ENCODE data around the gene S100A10. TPM values are rescaled to one million over a fixed set of nuclear protein-coding genes. Genes with fewer than 3 reads are reported as not detected.

The S100A10 gene
- total RNA-seq, 1 experiment from 2014 or later: 1,694 TPM

- H3K4me1 Mint-ChIP-seq (ENCODE audit: insufficient read depth, unreplicated experiment): peaks cover 73% of the 10 kb centered on the region
- H3K27ac Mint-ChIP-seq (ENCODE audit: low read depth, unreplicated experiment): peak overlapping the region; percentile 96
Observed at GRCh38 chr1:151988405-151988923, 5.2 kb downstream of the S100A10 start.

DNA sequence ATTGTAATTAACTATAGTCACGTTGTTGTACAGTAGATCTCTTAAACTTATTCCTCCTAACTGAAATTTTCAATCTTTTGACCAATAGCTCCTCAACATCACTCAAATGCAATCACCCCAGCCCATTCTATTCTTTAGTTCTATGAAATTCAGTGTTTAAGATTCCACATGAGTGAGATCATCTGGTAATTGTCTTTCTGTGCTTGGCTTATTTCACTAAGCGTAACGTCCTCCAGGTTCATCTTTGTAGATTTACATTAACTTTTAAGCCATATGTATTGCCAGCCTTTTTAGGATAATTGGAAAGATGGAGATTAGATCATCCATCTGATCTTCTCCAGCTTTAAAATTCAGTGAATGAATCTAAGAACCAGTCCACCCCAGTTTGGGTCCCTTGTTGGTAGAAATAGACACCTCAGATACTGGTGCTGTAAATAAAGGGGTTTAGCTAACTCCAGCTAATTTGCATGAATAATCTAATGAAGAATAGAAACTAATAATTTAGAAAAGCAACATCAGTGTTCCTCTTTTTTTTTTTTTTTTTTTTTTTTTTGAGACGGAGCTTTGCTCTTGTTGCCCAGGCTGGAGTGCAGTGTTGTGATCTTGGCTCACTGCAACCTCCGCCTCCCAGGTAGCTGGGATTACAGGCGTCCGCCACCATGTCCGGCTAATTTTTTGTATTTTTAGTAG, 7.0 kb downstream of the S100A10 start:
- H3K4me3 Mint-ChIP-seq (ENCODE audit: unreplicated experiment): no peak overlapping the region
- DNase-seq (ENCODE audit: unreplicated experiment): no peak
- no peaks in the 10 kb centered on the region for H3K9me3 Mint-ChIP-seq (ENCODE audit: unreplicated experiment)
- ChIA-PET POLR2A (interaction anchor here (0.6 to 21.0 kb wide), 10 partner anchors 8 to 657 kb away, joined by 3 to 1089 read pairs (median 35); partner anchors contain the start of gene THEM4), CTCF (interaction anchor here (0.5 to 23.4 kb wide), 6 partner anchors 10 to 432 kb away, joined by 3 to 543 read pairs (median 40); no protein-coding TSS in a partner anchor)
- peak overlapping the region; percentile 14 for H3K27ac Mint-ChIP-seq (ENCODE audit: low read depth, unreplicated experiment)
- BruUV-seq (replicated peaks): no TSS peak
- H3K4me1 Mint-ChIP-seq (ENCODE audit: insufficient read depth, unreplicated experiment): peaks cover 74% of the 10 kb centered on the region
- peaks cover 81% of the 10 kb centered on the region for H3K36me3 Mint-ChIP-seq (ENCODE audit: insufficient read depth, unreplicated experiment)
- no peak for TF ChIP-seq CTCF (IDR thresholded peaks at IDR 0.05; ENCODE audit: unreplicated experiment)
- no peaks in the 10 kb centered on the region for H3K27me3 Mint-ChIP-seq (ENCODE audit: insufficient read depth, unreplicated experiment)
- intact Hi-C loops (cut with micrococcal nuclease): no loop called here

More at GRCh38 chr1:151988405-151988923, 5.2 kb downstream of the S100A10 start:
- DNase-seq (ENCODE audit: unreplicated experiment): peak; percentile 97
- Mint-ChIP-seq H3K9me3 (ENCODE audit: unreplicated experiment) (no peaks in the 10 kb centered on the region), H3K27me3 (ENCODE audit: insufficient read depth, unreplicated experiment) (no peaks in the 10 kb centered on the region), H3K4me3 (ENCODE audit: unreplicated experiment) (peak overlapping the region; percentile 89), H3K36me3 (ENCODE audit: insufficient read depth, unreplicated experiment) (peaks cover 74% of the 10 kb centered on the region)
- no TSS peak for BruUV-seq (replicated peaks)
- ChIA-PET POLR2A (interaction anchor here (0.6 to 21.0 kb wide), 20 partner anchors 12 to 1579 kb away, joined by 3 to 1089 read pairs (median 7); partner anchors contain the start of genes CGN, S100A11 and THEM4), CTCF (interaction anchor here (0.9 to 23.4 kb wide), 10 partner anchors 8 to 470 kb away, joined by 3 to 543 read pairs (median 6); no protein-coding TSS in a partner anchor)
- no peak for TF ChIP-seq CTCF (IDR thresholded peaks at IDR 0.05; ENCODE audit: unreplicated experiment)
- intact Hi-C loops (cut with micrococcal nuclease): loop anchor here (1.0 kb wide), 1 partner anchor 8 kb away; no protein-coding TSS in a partner anchor

DNA sequence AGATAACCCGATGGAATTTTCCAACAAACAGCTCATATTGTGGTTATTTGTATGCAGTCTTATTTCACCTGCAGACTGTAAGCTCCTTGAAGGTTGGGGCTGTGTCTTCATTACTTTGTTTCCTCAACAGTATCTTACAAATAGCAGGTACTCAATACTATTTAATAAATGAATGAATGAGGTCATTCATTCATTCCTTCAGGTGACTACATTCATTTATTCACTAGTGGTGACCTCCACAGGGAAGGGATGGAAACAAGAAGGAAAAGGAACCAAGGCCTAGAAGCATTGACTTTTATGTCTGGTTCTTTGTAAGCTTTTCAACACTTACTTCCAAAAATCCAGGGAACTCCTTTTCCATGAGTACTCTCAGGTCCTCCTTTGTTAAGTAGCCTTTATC, 7.9 kb downstream of the S100A10 start:
- no TSS peak for BruUV-seq (replicated peaks)
- ChIA-PET POLR2A (interaction anchor here (1.1 to 21.0 kb wide), 7 partner anchors 9 to 62 kb away, joined by 3 to 1089 read pairs (median 193); no protein-coding TSS in a partner anchor), CTCF (interaction anchor here (1.7 to 23.4 kb wide), 4 partner anchors 9 to 18 kb away, joined by 5 to 543 read pairs (median 92); no protein-coding TSS in a partner anchor)
- Mint-ChIP-seq H3K4me3 (ENCODE audit: unreplicated experiment) (no peak overlapping the region), H3K36me3 (ENCODE audit: insufficient read depth, unreplicated experiment) (peaks cover 82% of the 10 kb centered on the region), H3K9me3 (ENCODE audit: unreplicated experiment) (no peaks in the 10 kb centered on the region), H3K27me3 (ENCODE audit: insufficient read depth, unreplicated experiment) (no peaks in the 10 kb centered on the region), H3K4me1 (ENCODE audit: insufficient read depth, unreplicated experiment) (peaks cover 74% of the 10 kb centered on the region), H3K27ac (ENCODE audit: low read depth, unreplicated experiment) (no peak overlapping the region)
- TF ChIP-seq CTCF (IDR thresholded peaks at IDR 0.05; ENCODE audit: unreplicated experiment): no peak
- no peak for DNase-seq (ENCODE audit: unreplicated experiment)
- intact Hi-C loops (cut with micrococcal nuclease): no loop called here

DNA sequence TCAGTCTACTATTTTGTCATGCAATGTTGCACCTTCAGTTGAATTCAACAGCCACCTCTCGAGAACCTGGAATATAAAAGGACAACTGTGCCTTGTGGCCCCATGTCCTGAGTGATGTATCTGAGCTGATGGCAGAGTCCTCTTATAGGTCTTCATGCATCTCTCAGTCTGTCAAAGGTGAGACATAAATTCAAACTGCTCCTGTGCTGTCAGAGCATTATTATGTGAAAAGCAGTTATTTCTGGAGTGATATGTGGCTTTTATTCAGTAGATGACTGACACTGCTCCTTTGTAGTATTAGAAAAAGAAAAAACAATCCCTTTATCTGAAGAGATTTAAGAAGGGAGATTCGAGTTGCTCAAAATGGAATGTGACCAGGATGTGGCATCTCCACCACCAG, 8.4 kb downstream of the S100A10 start:
- no peak overlapping the region for H3K4me3 Mint-ChIP-seq (ENCODE audit: unreplicated experiment)
- peak overlapping the region; percentile 51 for H3K27ac Mint-ChIP-seq (ENCODE audit: low read depth, unreplicated experiment)
- peaks cover 83% of the 10 kb centered on the region for H3K36me3 Mint-ChIP-seq (ENCODE audit: insufficient read depth, unreplicated experiment)
- DNase-seq (ENCODE audit: unreplicated experiment): no peak
- H3K27me3 Mint-ChIP-seq (ENCODE audit: insufficient read depth, unreplicated experiment): no peaks in the 10 kb centered on the region
- no peak for TF ChIP-seq CTCF (IDR thresholded peaks at IDR 0.05; ENCODE audit: unreplicated experiment)
- peaks cover 74% of the 10 kb centered on the region for H3K4me1 Mint-ChIP-seq (ENCODE audit: insufficient read depth, unreplicated experiment)
- BruUV-seq (replicated peaks): no TSS peak
- no peaks in the 10 kb centered on the region for H3K9me3 Mint-ChIP-seq (ENCODE audit: unreplicated experiment)
- ChIA-PET CTCF (interaction anchor here (7.3 to 23.4 kb wide), 3 partner anchors 8 to 18 kb away, joined by 72 to 543 read pairs (median 111); no protein-coding TSS in a partner anchor), POLR2A (interaction anchor here (1.1 to 21.0 kb wide), 6 partner anchors 10 to 50 kb away, joined by 3 to 1089 read pairs (median 212); no protein-coding TSS in a partner anchor)
- intact Hi-C loops (cut with micrococcal nuclease): no loop called here

Measured in MCF 10A (cell line).